ENCODE results near the gene ATL1.
A peak's percentile ranks its signal among the peaks of the same experiment; 100 is the strongest.

ATL1 gene

GRCh38 chr14:50559990-50560930 lies at the start of gene ATL1:
Gene ATL1 (plus strand): TSS chr14:50560145. CDS start chr14:50560266, 121 bp downstream.
- peak; percentile 4 for DNase-seq (ENCODE audit: low read depth)

- no peak for DNase-seq (ENCODE audit: low read depth)
These were observed 49.8 kb upstream of the ATL1 start for GRCh38 chr14:50510157-50510556.

- no peak for DNase-seq (ENCODE audit: low read depth)
These were observed 47.5 kb upstream of the ATL1 start for GRCh38 chr14:50512463-50512862.

GRCh38 chr14:50516091-50516490 lies 43.9 kb upstream of the ATL1 start:
- no peak for DNase-seq (ENCODE audit: low read depth)

GRCh38 chr14:50520947-50521815 lies 38.8 kb upstream of the ATL1 start:
- peak; percentile 42 for DNase-seq (ENCODE audit: low read depth)

GRCh38 chr14:50521912-50522341 lies 38.0 kb upstream of the ATL1 start:
- DNase-seq (ENCODE audit: low read depth), result no peak

GRCh38 chr14:50523271-50524041 lies 36.5 kb upstream of the ATL1 start:
- DNase-seq (ENCODE audit: low read depth), result no peak

- DNase-seq (ENCODE audit: low read depth), result no peak
These were observed 35.9 kb upstream of the ATL1 start for GRCh38 chr14:50524060-50524459.

- DNase-seq (ENCODE audit: low read depth), result no peak
These were observed 35.0 kb upstream of the ATL1 start for GRCh38 chr14:50524731-50525515.

GRCh38 chr14:50528000-50528399 lies 31.9 kb upstream of the ATL1 start:
- DNase-seq (ENCODE audit: low read depth), result no peak

- no peak for DNase-seq (ENCODE audit: low read depth)
These were observed 30.4 kb upstream of the ATL1 start for GRCh38 chr14:50529288-50530179.

- DNase-seq (ENCODE audit: low read depth), result no peak
These were observed 29.6 kb upstream of the ATL1 start for GRCh38 chr14:50530358-50530757.

- DNase-seq (ENCODE audit: low read depth), result no peak
These were observed 29.1 kb upstream of the ATL1 start for GRCh38 chr14:50530794-50531365.

- peak; percentile 13 for DNase-seq (ENCODE audit: low read depth)
These were observed 28.1 kb upstream of the ATL1 start for GRCh38 chr14:50531595-50532501.

- DNase-seq (ENCODE audit: low read depth), result peak; percentile 84
These were observed 27.3 kb upstream of the ATL1 start, which contains the start of gene MAP4K5 for GRCh38 chr14:50532502-50533240. Gene MAP4K5 (minus strand): TSS chr14:50532569. CDS start chr14:50532049, 520 bp downstream.

GRCh38 chr14:50533241-50533705 lies 26.7 kb upstream of the ATL1 start:
- no peak for DNase-seq (ENCODE audit: low read depth)

GRCh38 chr14:50533806-50534205 lies 26.1 kb upstream of the ATL1 start:
- DNase-seq (ENCODE audit: low read depth), result no peak

- DNase-seq (ENCODE audit: low read depth), result no peak
These were observed 25.5 kb upstream of the ATL1 start for GRCh38 chr14:50534416-50534815.

Data from activated T-helper 9 cell treated with anti-CD3 and anti-CD28 coated beads, Interleukin-2, amount 50 U/mL, for 16 hours (primary cell).